ENCODE results near the gene TMEM259. TPM values are rescaled to one million over a fixed set of nuclear protein-coding genes. Genes with fewer than 3 reads are reported as not detected.
A peak's percentile ranks its signal among the peaks of the same experiment; 100 is the strongest.

The TMEM259 gene
- 119 and 132 TPM in 2 replicates for total RNA-seq

DNA sequence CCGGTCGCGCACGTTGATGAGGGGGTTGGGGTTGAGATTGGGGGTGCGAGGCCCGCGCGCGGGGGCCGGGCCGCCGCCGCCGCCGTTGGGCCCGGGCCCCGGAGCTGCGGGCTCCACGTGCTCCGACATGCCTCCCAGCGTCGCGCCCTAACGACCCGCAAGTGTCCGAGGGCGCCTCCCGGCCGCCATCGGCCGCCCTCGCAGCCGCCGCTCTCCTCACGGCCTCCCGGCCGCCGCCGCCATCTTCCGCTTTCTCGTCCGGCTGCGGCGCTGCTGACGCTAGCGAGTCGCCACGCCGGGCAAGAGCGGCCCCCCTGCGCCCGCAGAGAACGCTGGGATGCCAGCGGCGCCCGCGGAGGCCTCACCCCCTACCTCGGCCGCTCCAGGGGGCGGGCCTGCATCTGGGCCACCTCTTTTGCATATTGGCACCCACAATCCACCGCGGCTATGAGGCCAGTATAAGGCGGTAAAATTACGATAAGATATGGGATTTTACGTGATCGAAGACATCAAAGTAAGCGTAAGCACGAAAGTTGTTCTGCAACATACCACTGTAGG lies at the start of gene TMEM259:
TSS of gene TMEM259 (minus strand) at position 256 of the 558 bp plus-strand sequence. CDS start at position 129, 127 bp downstream.

GRCh38 chr19:1066748-1067340 lies 45.9 kb upstream of the TMEM259 start, which contains the start of gene ARHGAP45:
ARHGAP45 (plus strand) TSS chr19:1067167; CDS start chr19:1067406, 239 bp downstream.

DNA sequence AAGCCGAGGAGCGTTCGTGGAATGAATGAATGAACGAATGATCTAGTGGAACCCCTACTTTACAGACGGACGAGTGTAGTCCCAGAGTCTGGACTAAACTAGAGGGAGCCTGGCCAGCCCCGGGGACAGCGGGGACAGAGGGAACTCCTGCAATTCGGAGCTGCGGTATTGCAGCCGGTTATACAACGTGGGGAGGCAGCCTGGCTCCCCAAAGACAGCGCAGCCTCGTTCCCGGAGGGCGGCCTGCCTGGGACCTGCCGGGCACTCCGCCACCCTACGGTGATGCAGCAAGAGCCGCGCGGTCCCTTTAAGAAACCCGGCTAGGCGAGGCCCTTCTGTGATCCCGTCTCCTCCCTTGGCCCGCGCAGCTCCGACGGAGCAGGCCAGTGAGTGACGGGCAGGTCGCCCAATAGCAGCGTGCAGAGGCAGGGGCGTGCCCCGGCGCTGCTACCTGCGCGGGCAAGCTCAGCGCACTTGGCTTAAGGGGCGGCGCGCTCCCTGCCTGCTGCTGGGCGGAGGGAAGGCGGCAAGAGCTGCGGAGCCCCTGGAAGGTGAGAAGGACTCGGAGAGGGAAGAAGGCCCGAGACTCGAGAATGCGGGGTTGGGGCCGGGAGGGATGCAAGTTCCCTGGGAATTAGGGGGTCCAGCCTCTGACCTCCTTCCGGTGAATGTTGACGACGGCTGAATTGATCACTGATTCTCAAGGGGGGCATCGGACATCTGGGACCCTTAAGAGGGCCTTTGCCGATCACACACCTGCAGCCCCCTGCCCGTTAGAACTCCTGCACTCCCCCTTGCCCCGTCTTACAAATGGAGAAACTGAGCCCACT lies 18.9 kb upstream of the TMEM259 start, which contains the start of gene ABCA7:
TSS of gene ABCA7 (plus strand) at position 462 of the 830 bp plus-strand sequence. CDS start 1,255 bp downstream, outside the sequence.

DNA sequence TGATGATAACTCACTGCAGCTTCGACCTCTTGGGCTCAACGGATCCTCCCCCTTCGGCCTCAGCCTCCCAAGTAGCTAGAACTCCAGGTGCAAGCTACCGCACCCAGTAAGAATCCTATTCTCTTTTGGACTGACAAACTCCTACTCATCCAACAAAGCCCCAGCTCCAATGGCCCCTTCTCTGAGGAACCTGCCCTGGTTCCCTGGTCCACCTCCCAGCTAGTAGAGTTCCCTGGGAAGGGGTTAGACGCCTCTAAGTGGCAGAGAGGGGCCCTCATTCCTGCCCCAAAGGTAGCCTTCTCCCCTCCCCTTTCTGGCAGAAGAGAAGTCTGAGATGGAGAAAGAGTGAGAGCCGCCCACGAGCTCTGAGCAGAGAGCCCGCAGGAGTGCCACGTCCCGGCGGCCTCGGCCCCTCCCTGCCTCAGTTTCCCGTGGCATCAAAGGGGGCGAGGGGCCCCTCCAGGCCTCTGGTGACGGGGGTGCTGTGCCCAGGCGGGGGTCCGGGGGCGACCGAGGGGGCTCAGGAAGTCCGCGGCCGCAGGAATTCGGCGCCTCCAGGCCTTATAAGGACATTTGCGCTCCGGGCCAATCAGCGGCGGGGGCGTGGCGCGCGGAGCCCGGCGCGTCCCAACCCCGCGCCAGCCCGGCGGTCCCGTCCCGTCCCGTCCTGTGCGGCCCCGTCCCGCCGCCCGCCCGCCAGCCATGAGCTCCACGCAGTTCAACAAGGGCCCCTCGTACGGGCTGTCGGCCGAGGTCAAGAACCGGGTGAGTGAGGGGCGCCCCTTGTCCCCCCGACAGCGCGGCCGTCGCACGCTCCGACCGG lies 5.2 kb upstream of the TMEM259 start, which contains the start of gene CNN2:
TSS of gene CNN2 (plus strand) at position 649 of the 823 bp plus-strand sequence. CDS start at position 703, 54 bp downstream.

DNA sequence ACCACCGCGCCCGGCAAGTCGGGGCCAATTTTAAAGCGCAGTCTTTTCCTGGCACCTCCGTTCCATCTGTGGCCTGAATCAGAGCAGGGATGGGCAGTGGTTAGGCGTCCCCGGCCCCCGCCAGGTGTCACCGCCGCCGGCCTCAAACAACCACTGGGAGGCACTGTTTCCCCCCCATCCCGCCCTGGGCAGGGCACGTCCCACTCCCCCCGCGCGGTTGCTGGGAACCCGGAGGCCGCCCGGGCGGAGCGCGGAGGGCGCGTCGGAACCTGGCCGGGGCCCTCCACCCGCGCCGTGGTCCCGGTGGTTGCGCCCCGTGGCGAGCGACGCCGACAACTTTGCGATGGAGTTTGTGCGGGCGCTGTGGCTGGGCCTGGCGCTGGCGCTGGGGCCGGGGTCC lies 20.8 kb downstream of the TMEM259 start, which contains the start of gene GRIN3B:
TSS of gene GRIN3B (plus strand) at position 325 of the 400 bp plus-strand sequence. CDS start at position 344, 19 bp downstream.

GRCh38 chr19:984165-984967 lies 36.6 kb downstream of the TMEM259 start, which contains the start of gene WDR18:
WDR18 (plus strand) TSS chr19:984345; CDS start chr19:984354, 9 bp downstream.

Small RNA genes lying within 50 kb of the gene (small RNA-seq; reads per million reads assigned to genes)
- 5.6 reads per million, percentile 89 among the genes with 10 or more reads in this experiment for gene RNU6-2 (ENCODE audit: low replicate concordance)

Other genes starting within 250 kb of the TMEM259 start
- 117 and 262 TPM in 2 replicates for gene PTBP1, start 223.7 kb downstream of the TMEM259 start, total RNA-seq
- gene PLPPR3, start 199.2 kb downstream of the TMEM259 start, total RNA-seq = 0.22 TPM in 1 of 2 replicates, not detected in the other
- not detected in 2 replicates for gene AZU1, start 193.3 kb downstream of the TMEM259 start, total RNA-seq
- not detected in 2 replicates for gene PRTN3, start 180.1 kb downstream of the TMEM259 start, total RNA-seq
- not detected in 2 replicates for gene ELANE, start 168.8 kb downstream of the TMEM259 start, total RNA-seq
- gene CFD, start 161.5 kb downstream of the TMEM259 start, total RNA-seq = 2.4 and 62.4 TPM in 2 replicates
- gene MED16, start 127.9 kb downstream of the TMEM259 start, total RNA-seq = 45.8 and 58.6 TPM in 2 replicates
- not detected in 2 replicates for gene RNU6-9, start 127.6 kb downstream of the TMEM259 start, total RNA-seq
- gene R3HDM4, start 107.9 kb downstream of the TMEM259 start, total RNA-seq = 32.2 and 41.9 TPM in 2 replicates
- gene KISS1R, start 103.8 kb downstream of the TMEM259 start, total RNA-seq = 0.14 TPM in 1 of 2 replicates, not detected in the other
- gene ARID3A, start 95.1 kb downstream of the TMEM259 start, total RNA-seq = 83.9 and 112 TPM in 2 replicates
- gene WDR18, start 36.8 kb downstream of the TMEM259 start, total RNA-seq = 55.7 and 58.2 TPM in 2 replicates
- gene GRIN3B, start 20.7 kb downstream of the TMEM259 start, total RNA-seq = 0.14 and 0.66 TPM in 2 replicates
- not detected in 2 replicates for gene RNU6-2, start 399 bp upstream of the TMEM259 start, total RNA-seq
- gene CNN2, start 5.5 kb upstream of the TMEM259 start, total RNA-seq = 541 and 553 TPM in 2 replicates
- 18.0 and 19.0 TPM in 2 replicates for gene ABCA7, start 19.0 kb upstream of the TMEM259 start, total RNA-seq
- gene ARHGAP45, start 46.0 kb upstream of the TMEM259 start, total RNA-seq = 1.7 and 3.5 TPM in 2 replicates
- 111 and 123 TPM in 2 replicates for gene POLR2E, start 74.3 kb upstream of the TMEM259 start, total RNA-seq
- gene GPX4, start 82.9 kb upstream of the TMEM259 start, total RNA-seq = 150 and 588 TPM in 2 replicates
- 58.4 and 77.7 TPM in 2 replicates for gene SBNO2, start 153.1 kb upstream of the TMEM259 start, total RNA-seq
- gene STK11, start 184.7 kb upstream of the TMEM259 start, total RNA-seq = 107 and 110 TPM in 2 replicates
- gene CBARP, start 216.9 kb upstream of the TMEM259 start, total RNA-seq = 5.7 and 6.8 TPM in 2 replicates
- 17.2 and 25.2 TPM in 2 replicates for gene ATP5F1D, start 220.6 kb upstream of the TMEM259 start, total RNA-seq
- gene MIDN, start 227.5 kb upstream of the TMEM259 start, total RNA-seq = 28.2 TPM in 2 replicates
- gene CIRBP, start 248.2 kb upstream of the TMEM259 start, total RNA-seq = 199 and 402 TPM in 2 replicates